Measurements from ENCODE around the gene EIF1AD. TPM values are rescaled to one million over a fixed set of nuclear protein-coding genes. Genes with fewer than 3 reads are reported as not detected.

EIF1AD gene
- total RNA-seq, 3 donors from 2014 or later = 31.0 to 33.1 (median 31.0) TPM

DNA sequence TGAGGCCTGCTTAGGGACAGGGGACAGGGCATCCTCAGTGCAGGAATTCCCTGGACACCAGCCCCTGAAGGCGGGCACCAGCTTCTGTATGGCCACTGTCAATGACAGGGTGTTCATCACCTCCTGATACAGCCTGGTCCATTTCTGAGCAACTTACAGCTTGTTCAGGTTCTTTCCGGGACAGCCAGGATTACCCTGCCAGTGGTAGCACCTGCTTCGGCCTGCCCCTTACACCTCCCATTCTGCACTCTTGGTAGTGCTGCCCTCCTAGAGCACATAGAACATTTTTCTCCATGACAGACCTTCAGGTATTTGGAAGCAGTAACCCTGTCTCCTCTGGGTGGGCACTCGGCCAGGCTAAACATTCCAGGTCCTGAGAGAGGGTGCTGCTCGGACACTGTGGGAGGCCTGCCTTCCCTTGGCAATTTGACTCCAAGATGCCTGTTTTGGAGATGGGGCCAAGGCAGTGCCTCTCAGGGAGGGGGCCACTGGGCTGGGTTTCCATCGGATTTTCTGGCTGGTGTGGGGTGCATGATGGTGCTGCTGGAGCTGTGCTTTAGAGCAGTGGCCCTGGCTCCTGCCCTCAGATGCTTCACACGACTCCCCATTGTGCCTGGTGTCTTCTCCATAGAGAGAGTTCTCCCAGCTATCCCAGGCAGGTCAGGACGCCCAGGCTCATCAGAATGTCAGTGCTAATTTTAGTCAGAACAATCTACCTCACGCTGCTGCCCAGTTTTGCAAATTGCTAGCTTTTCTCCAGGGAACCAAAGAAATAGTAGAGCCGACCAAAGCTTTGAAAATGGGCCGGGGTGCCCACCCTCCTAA is 45.8 kb upstream of the EIF1AD start:
- Histone ChIP-seq H3K4me1 (peaks cover 0 to 6% of the 10 kb centered on the region in 2 donors), H3K4me3 (no peak overlapping the region), H3K27me3 (peaks cover 0 to 13% of the 10 kb centered on the region in 2 donors), H3K9me3 (no peaks in the 10 kb centered on the region), H3K27ac (no peak overlapping the region), H3K36me3 (no peaks in the 10 kb centered on the region)
- TF ChIP-seq POLR2AphosphoS5 (IDR thresholded peaks at IDR 0.05) (no peak), POLR2A (IDR thresholded peaks at IDR 0.05) (no peak)
- TF ChIP-seq, protein P1, sequence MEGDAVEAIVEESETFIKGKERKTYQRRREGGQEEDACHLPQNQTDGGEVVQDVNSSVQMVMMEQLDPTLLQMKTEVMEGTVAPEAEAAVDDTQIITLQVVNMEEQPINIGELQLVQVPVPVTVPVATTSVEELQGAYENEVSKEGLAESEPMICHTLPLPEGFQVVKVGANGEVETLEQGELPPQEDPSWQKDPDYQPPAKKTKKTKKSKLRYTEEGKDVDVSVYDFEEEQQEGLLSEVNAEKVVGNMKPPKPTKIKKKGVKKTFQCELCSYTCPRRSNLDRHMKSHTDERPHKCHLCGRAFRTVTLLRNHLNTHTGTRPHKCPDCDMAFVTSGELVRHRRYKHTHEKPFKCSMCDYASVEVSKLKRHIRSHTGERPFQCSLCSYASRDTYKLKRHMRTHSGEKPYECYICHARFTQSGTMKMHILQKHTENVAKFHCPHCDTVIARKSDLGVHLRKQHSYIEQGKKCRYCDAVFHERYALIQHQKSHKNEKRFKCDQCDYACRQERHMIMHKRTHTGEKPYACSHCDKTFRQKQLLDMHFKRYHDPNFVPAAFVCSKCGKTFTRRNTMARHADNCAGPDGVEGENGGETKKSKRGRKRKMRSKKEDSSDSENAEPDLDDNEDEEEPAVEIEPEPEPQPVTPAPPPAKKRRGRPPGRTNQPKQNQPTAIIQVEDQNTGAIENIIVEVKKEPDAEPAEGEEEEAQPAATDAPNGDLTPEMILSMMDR (IDR thresholded peaks at IDR 0.05) = no peak
- intact Hi-C loops (cut with DNase I; ENCODE audit: low total_unique reads) = no loop called here
- DNase-seq (ENCODE audit: low spot score in 2 of 2) = no peak

DNA sequence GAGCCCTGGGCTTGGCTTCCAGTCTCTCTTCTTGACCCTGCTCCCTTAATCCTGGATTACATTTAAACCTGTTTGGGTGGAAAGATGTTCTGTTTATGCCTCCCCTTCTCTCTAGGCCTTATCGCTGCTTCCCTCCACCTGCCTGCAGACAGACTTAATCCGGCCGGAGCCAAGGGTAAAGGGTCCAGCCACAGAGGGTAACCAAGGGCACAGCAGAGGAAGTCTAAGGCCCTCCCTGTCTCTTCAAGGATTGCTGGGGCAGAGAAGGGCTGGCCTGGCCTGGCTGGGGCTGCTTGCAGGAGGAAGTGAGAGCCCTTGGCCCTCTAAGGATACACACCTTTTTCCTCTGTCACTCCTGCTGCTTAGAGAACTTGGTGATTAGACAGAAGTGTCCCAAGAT is 44.9 kb upstream of the EIF1AD start:
- intact Hi-C loops (cut with DNase I; ENCODE audit: low total_unique reads) = no loop called here
- no peak overlapping the region for H3K27ac ChIP-seq
- no peak for DNase-seq (ENCODE audit: low spot score in 2 of 2)
- TF ChIP-seq, protein P1 (IDR thresholded peaks at IDR 0.05) = no peak
- TF ChIP-seq POLR2A (IDR thresholded peaks at IDR 0.05) (no peak), POLR2AphosphoS5 (IDR thresholded peaks at IDR 0.05) (no peak)
- no peaks in the 10 kb centered on the region for H3K9me3 ChIP-seq
- no peaks in the 10 kb centered on the region for H3K36me3 ChIP-seq
- no peak overlapping the region for H3K4me3 ChIP-seq
- H3K27me3 ChIP-seq = peaks cover 0 to 13% of the 10 kb centered on the region in 2 donors
- H3K4me1 ChIP-seq = peaks cover 0 to 6% of the 10 kb centered on the region in 2 donors

DNA sequence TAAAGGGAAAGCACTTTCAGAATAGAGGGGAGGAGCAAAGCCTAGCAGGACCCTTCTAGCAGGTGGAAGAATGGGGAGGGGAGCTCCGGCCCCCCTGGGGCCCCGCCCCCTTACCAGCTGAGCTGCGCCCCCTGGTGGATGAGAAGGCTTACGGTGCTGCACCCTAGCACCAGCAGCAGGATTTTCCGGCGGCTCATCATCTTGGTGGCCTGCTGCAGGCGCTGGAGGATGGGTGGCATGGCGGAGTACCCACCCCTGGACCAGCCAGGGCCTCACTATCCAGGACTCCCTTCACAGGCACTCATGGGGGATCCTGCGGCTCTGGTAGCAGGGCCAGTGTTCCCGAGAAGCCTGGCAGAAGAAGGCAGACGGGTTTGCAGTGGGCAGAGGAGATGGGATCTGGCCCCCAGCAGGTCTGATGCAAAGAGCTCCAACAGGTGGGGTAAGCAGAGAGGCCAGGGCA is 43.3 kb upstream of the EIF1AD start:
- Histone ChIP-seq H3K27ac (no peak overlapping the region), H3K4me3 (no peak overlapping the region), H3K4me1 (no peaks in the 10 kb centered on the region), H3K36me3 (no peaks in the 10 kb centered on the region), H3K9me3 (no peaks in the 10 kb centered on the region), H3K27me3 (peaks cover 0 to 13% of the 10 kb centered on the region in 2 donors)
- intact Hi-C loops (cut with DNase I; ENCODE audit: low total_unique reads) = no loop called here
- TF ChIP-seq, protein P1 (IDR thresholded peaks at IDR 0.05) = peak; percentile 76 to 84 (median 76)
- no peak for TF ChIP-seq POLR2AphosphoS5 (IDR thresholded peaks at IDR 0.05)
- DNase-seq (ENCODE audit: low spot score in 2 of 2) = peak; percentile 50 to 69

DNA sequence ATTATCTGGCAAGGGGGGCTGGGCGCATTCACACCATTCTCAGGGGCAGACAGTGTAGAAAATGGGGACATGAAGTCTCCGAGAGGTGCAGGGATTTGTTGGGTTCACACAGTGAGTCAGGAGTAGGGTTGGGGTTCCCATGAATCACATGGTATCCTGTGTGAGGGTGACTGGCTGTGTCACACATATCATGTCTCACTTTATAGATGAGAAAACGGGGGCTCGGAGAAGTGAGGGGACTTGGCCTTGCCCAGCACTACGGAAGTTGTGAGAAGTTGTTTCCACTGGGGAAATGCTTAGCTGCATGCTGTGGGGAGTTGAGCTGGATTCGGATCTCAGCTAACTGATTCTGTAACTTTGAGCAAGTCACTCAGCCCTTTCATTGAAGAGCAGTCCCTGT is 42.8 kb upstream of the EIF1AD start:
- no peak for DNase-seq (ENCODE audit: low spot score in 2 of 2)
- no peaks in the 10 kb centered on the region for H3K36me3 ChIP-seq
- no peaks in the 10 kb centered on the region for H3K4me1 ChIP-seq
- intact Hi-C loops (cut with DNase I; ENCODE audit: low total_unique reads) = no loop called here
- no peak overlapping the region for H3K4me3 ChIP-seq
- H3K27me3 ChIP-seq = peaks cover 0 to 13% of the 10 kb centered on the region in 2 donors
- no peaks in the 10 kb centered on the region for H3K9me3 ChIP-seq
- TF ChIP-seq POLR2AphosphoS5 (IDR thresholded peaks at IDR 0.05) (no peak), POLR2A (IDR thresholded peaks at IDR 0.05) (no peak)
- H3K27ac ChIP-seq = no peak overlapping the region

DNA sequence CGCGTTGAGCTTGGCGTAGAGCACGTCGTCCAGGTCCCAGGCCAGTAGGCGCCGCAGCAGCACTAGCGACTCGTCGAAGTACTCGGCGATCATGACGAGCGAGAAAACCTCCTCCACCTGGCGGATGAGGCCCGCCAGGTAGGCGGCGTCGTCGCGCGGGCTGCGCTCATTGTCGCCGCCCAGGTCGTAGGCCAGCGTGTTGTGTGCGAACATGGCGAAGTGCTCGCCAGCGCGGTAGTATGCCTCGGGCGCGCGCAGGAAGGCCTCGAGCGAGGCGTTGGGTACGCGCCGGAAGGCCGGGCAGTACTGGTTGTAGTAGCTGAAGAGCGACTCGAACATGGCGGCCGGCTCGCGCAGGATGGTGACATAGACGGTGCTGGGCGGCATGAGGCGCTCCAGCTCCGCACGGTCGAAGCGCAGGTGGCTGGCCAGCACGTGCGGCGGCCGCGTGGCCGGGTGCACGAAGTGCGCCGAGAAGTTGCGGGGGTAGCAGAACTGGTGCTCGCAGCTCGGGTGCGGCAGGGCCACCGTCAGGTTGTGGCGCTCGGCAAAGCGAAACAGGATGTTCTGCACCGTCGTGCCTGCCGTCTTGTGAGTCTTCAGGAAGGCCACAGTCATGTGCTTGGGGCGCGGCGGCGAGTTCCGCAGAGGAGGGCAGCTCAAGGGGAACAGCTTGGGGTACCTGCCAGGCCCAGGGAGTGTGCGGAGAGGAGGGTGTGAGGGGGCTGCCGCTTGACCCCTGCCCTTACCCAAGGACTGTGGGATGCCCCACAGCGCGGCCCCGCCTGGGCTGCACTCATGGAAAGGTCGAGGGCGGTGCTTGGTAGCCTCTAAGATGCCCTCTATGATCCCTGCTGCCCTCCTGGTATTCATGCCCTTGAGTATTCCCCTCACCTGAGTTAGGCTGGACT is 41.3 kb upstream of the EIF1AD start:
- no peak for TF ChIP-seq POLR2AphosphoS5 (IDR thresholded peaks at IDR 0.05)
- TF ChIP-seq POLR2A (IDR thresholded peaks at IDR 0.05) = no peak
- TF ChIP-seq, protein P1 (IDR thresholded peaks at IDR 0.05) = no peak
- H3K4me3 ChIP-seq = no peak overlapping the region
- no peaks in the 10 kb centered on the region for H3K9me3 ChIP-seq
- no peaks in the 10 kb centered on the region for H3K36me3 ChIP-seq
- peaks cover 0 to 4% of the 10 kb centered on the region in 2 donors for H3K27me3 ChIP-seq
- DNase-seq (ENCODE audit: low spot score in 2 of 2) = no peak
- H3K27ac ChIP-seq = no peak overlapping the region
- intact Hi-C loops (cut with DNase I; ENCODE audit: low total_unique reads) = no loop called here
- H3K4me1 ChIP-seq = no peaks in the 10 kb centered on the region

Data from breast epithelium (tissue), 4 donors.